HCT116 (cell line): ENCODE results near the gene FAM131A.

Experiments
- ATF3 ChIP-seq: IDR thresholded peaks from 2 replicates; pipeline ENCODE4 v1.6.1; 2012
- CBX3 ChIP-seq: IDR thresholded peaks from 2 replicates; pipeline ENCODE4 v1.6.1; 2012; ENCODE audit warnings: low read depth
- CTCF ChIP-seq, 3 experiments: fragments of 200-600 bp in 1 of 3; sonication (generic) in 1 of 3; IDR thresholded peaks in 2 of 3; conservative IDR thresholded peaks in 1 of 3; 2 replicates each; pipeline ENCODE4 v1.5.1; 2012 to 2017; ENCODE audit warnings: low read depth in 2 of 3, low read length in 2 of 3, antibody characterized with exemption in 1 of 3, borderline replicate concordance in 1 of 3, control low read depth in 1 of 3, mild to moderate bottlenecking in 1 of 3, mixed read lengths in 1 of 3, mixed run types in 1 of 3, moderate library complexity in 1 of 3; ENCODE audit not compliant: insufficient read depth in 1 of 3
- EZH2 ChIP-seq: fragments of 200-600 bp; sonication (generic); IDR thresholded peaks from 2 replicates; pipeline ENCODE4 v1.6.1; 2017; ENCODE audit warnings: antibody characterized with exemption, mixed run types
- POLR2A ChIP-seq: IDR thresholded peaks from 2 replicates; pipeline ENCODE4 v1.7.0; 2011; ENCODE audit warnings: borderline replicate concordance; ENCODE audit not compliant: insufficient read depth, insufficient read length; ENCODE audit errors: extremely low read depth
- POLR2AphosphoS5 ChIP-seq: IDR thresholded peaks from 2 replicates; pipeline ENCODE4 v1.6.1; 2011; ENCODE audit warnings: mild to moderate bottlenecking, low read depth, low read length, moderate library complexity
- SP1 ChIP-seq: IDR thresholded peaks from 2 replicates; pipeline ENCODE4 v1.6.1; 2012; ENCODE audit warnings: low read depth
- TF ChIP-seq, protein P1 (sequence below): IDR thresholded peaks from 2 replicates; pipeline ENCODE4 v1.6.1; 2012; ENCODE audit warnings: low read depth
- TF ChIP-seq, protein P2 (sequence below): IDR thresholded peaks from 2 replicates; pipeline ENCODE4 v1.6.1; 2011; ENCODE audit warnings: mild to moderate bottlenecking, low read length, moderate library complexity; ENCODE audit not compliant: insufficient replicate concordance; ENCODE audit errors: extremely low read depth
- TF ChIP-seq, protein P3 (sequence below): IDR thresholded peaks from 2 replicates; pipeline ENCODE4 v1.6.1; 2012

- TF ChIP-seq, protein P1, sequence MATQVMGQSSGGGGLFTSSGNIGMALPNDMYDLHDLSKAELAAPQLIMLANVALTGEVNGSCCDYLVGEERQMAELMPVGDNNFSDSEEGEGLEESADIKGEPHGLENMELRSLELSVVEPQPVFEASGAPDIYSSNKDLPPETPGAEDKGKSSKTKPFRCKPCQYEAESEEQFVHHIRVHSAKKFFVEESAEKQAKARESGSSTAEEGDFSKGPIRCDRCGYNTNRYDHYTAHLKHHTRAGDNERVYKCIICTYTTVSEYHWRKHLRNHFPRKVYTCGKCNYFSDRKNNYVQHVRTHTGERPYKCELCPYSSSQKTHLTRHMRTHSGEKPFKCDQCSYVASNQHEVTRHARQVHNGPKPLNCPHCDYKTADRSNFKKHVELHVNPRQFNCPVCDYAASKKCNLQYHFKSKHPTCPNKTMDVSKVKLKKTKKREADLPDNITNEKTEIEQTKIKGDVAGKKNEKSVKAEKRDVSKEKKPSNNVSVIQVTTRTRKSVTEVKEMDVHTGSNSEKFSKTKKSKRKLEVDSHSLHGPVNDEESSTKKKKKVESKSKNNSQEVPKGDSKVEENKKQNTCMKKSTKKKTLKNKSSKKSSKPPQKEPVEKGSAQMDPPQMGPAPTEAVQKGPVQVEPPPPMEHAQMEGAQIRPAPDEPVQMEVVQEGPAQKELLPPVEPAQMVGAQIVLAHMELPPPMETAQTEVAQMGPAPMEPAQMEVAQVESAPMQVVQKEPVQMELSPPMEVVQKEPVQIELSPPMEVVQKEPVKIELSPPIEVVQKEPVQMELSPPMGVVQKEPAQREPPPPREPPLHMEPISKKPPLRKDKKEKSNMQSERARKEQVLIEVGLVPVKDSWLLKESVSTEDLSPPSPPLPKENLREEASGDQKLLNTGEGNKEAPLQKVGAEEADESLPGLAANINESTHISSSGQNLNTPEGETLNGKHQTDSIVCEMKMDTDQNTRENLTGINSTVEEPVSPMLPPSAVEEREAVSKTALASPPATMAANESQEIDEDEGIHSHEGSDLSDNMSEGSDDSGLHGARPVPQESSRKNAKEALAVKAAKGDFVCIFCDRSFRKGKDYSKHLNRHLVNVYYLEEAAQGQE, result no peak
- no peak for TF ChIP-seq SP1
- TF ChIP-seq EZH2, result no peak
- no peak for TF ChIP-seq CTCF (IDR thresholded peaks at IDR 0.05 in 2 of 3, conservative IDR thresholded peaks at IDR 0.05 in 1 of 3; ENCODE audit: borderline replicate concordance in 1 of 3, insufficient read depth in 1 of 3, low read depth in 2 of 3, low read length in 2 of 3)
- TF ChIP-seq POLR2AphosphoS5, result no peak
- TF ChIP-seq CBX3, result no peak
- no peak for TF ChIP-seq POLR2A
- TF ChIP-seq, protein P2, sequence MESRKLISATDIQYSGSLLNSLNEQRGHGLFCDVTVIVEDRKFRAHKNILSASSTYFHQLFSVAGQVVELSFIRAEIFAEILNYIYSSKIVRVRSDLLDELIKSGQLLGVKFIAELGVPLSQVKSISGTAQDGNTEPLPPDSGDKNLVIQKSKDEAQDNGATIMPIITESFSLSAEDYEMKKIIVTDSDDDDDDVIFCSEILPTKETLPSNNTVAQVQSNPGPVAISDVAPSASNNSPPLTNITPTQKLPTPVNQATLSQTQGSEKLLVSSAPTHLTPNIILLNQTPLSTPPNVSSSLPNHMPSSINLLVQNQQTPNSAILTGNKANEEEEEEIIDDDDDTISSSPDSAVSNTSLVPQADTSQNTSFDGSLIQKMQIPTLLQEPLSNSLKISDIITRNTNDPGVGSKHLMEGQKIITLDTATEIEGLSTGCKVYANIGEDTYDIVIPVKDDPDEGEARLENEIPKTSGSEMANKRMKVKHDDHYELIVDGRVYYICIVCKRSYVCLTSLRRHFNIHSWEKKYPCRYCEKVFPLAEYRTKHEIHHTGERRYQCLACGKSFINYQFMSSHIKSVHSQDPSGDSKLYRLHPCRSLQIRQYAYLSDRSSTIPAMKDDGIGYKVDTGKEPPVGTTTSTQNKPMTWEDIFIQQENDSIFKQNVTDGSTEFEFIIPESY, result no peak
- TF ChIP-seq, protein P3, sequence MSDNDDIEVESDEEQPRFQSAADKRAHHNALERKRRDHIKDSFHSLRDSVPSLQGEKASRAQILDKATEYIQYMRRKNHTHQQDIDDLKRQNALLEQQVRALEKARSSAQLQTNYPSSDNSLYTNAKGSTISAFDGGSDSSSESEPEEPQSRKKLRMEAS, result no peak
- TF ChIP-seq ATF3, result no peak
These were observed 51.0 kb downstream of the FAM131A start for GRCh38 chr3:184388164-184388935.
